DMS153 treated with DMSO at 0.1 percent for 48 hours (cell line): Measurements from ENCODE around the gene LARP1.
"Not testable (repeated sequence)": the region's sequence is repeated elsewhere in the genome, so short reads cannot be mapped to it uniquely, and the experiment has no call there.

Source experiments
- DNase-seq: peaks from one replicate; lab custom pipeline; 2025; ENCODE audit not compliant: unreplicated experiment; lab: John Stamatoyannopoulos, UW

LARP1 gene

GRCh38 chr5:154820383-154820782, 65.2 kb downstream of the LARP1 start:
- no peak for DNase-seq

GRCh38 chr5:154822896-154823295, 67.7 kb downstream of the LARP1 start:
- not testable (repeated sequence) for DNase-seq

GRCh38 chr5:154823605-154824004, 68.4 kb downstream of the LARP1 start:
- DNase-seq: no peak

- DNase-seq: no peak
These were observed 68.9 kb downstream of the LARP1 start for GRCh38 chr5:154824070-154824469.

GRCh38 chr5:154829181-154829588, 74.0 kb downstream of the LARP1 start:
- no peak for DNase-seq

- DNase-seq: no peak
These were observed 74.5 kb downstream of the LARP1 start for GRCh38 chr5:154829589-154830218.

- no peak for DNase-seq
These were observed 75.0 kb downstream of the LARP1 start for GRCh38 chr5:154830219-154830595.

GRCh38 chr5:154830596-154830995, 75.4 kb downstream of the LARP1 start:
- DNase-seq: no peak

- no peak for DNase-seq
These were observed 76.3 kb downstream of the LARP1 start for GRCh38 chr5:154831451-154831850.

- not testable (repeated sequence) for DNase-seq
These were observed 77.6 kb downstream of the LARP1 start for GRCh38 chr5:154832804-154833203.

GRCh38 chr5:154834053-154834452, 78.9 kb downstream of the LARP1 start:
- no peak for DNase-seq

- not testable (repeated sequence) for DNase-seq
These were observed 80.5 kb downstream of the LARP1 start for GRCh38 chr5:154835701-154836052.

GRCh38 chr5:154836225-154836624, 81.0 kb downstream of the LARP1 start:
- DNase-seq: no peak

- DNase-seq: no peak
These were observed 82.1 kb downstream of the LARP1 start for GRCh38 chr5:154837009-154837901.

GRCh38 chr5:154840435-154841272, 85.5 kb downstream of the LARP1 start:
- DNase-seq: no peak

- DNase-seq: no peak
These were observed 86.1 kb downstream of the LARP1 start for GRCh38 chr5:154841273-154841661.

GRCh38 chr5:154842689-154843530, 87.7 kb downstream of the LARP1 start:
- DNase-seq: no peak

- no peak for DNase-seq
These were observed 89.6 kb downstream of the LARP1 start for GRCh38 chr5:154844809-154845208.

GRCh38 chr5:154849264-154849785, 94.1 kb downstream of the LARP1 start:
- DNase-seq: no peak

- no peak for DNase-seq
These were observed 94.6 kb downstream of the LARP1 start for GRCh38 chr5:154849791-154850201.
